H1 (cell line): ENCODE measurements around the gene CTF1. TPM values are rescaled to one million over a fixed set of nuclear protein-coding genes. Genes with fewer than 3 reads are reported as not detected.

Experiments
- ATF2 ChIP-seq: IDR thresholded peaks from 2 replicates; pipeline ENCODE4 v1.6.1; 2012; ENCODE audit warnings: low read length, inconsistent platforms
- BRCA1 ChIP-seq: IDR thresholded peaks from 2 replicates; pipeline ENCODE4 v1.6.1; 2012; ENCODE audit warnings: low read depth, low read length, improper control_type of control experiment
- CHD2 ChIP-seq: IDR thresholded peaks from 2 replicates; pipeline ENCODE4 v1.6.1; 2012; ENCODE audit warnings: low read length, improper control_type of control experiment
- CREB1 ChIP-seq: IDR thresholded peaks from 2 replicates; pipeline ENCODE4 v1.6.1; 2012; ENCODE audit warnings: inconsistent platforms
- CTBP2 ChIP-seq: IDR thresholded peaks from 2 replicates; pipeline ENCODE4 v1.7.0; 2011; ENCODE audit warnings: borderline replicate concordance, mild to moderate bottlenecking, moderate library complexity, mixed read lengths, low read length; ENCODE audit not compliant: insufficient read depth, insufficient read length
- polyA plus RNA-seq, 7 experiments: library from polyadenylated mRNA; depleted of rRNA in 3 of 7; stranded (reverse) in 5 of 7; unstranded in 2 of 7; fragments of >200 nt in 5 of 7; fragments of 200-250 nt in 2 of 7; gene quantifications; 1 replicate in 5 of 7; 2 replicates in 1 of 7; 4 replicates in 1 of 7; pipeline versions ENCODE4 v1.2.1 to v1.2.3, GENCODE V29; 2011 to 2013; ENCODE audit warnings: missing spikeins in 2 of 7, mixed read lengths in 2 of 7
- total RNA-seq: library from RNA; stranded (reverse); fragmentation: NEBNext Ultra II Directional; extraction: Animal tissue kit (Norgen Biotek cat#: 25700); gene quantifications from 2 replicates; pipeline ENCODE4 v1.2.1, GENCODE V29; 2021

CTF1 gene
- total and polyA plus RNA-seq, 2 of the 8 experiments (the other 6 are each of a cell fraction or from before 2014, with no cell fraction given), result 0.97 to 3.4 TPM

DNA sequence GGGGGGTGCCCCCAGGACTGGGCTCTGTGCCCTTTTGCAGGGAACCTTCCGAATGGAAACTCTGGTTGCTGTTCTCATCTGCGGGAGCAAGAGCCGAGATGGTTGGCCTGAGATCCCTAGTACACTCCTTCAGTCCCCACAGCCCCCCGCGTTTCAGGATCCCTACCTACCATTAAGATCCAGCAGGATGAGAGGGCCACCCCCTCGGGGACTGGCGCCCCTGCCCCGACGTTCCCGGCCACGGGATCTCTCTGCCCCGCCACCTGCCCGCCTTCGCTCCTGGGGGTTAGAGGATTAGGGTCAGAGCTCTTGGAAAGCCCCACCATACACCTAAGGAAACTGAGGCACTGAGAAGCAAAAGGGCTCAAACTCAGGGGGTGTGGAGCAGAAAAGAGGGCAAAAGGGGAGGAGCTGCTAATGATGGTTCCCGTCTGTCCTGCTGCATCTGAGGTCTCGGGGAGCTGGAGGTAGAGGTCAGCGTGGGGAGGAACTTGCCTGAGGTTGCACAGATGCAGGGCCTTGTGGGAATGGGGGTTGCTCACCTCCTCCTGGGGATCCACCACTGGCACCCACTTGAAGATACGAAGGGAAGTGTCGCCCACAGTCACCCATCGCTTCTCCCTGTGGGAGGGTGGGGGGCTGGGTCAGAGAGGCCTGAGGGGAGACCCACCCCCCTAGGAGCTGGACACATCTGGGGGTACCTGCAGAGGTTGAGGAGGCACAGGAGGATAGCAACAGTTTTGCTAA is 3.6 kb upstream of the CTF1 start (continued):
- TF ChIP-seq BRCA1, result no peak
- TF ChIP-seq CHD2, result no peak
- TF ChIP-seq CTBP2, result no peak
- no peak for TF ChIP-seq ATF2
- TF ChIP-seq CREB1, result no peak
